ENCODE data around the gene PPIF.

GRCh38 chr10:79375321-79376077, 28.2 kb downstream of the PPIF start:
- TF ChIP-seq KLF16 (tag by site-specific recombination; IDR thresholded peaks at IDR 0.05) = no peak
- no peak for TF ChIP-seq ZNF174 (tag by site-specific recombination; IDR thresholded peaks at IDR 0.05)
- no peak for TF ChIP-seq ZBTB8A (tag by site-specific recombination; IDR thresholded peaks at IDR 0.05)
- TF ChIP-seq CTCF (tag by site-specific recombination; IDR thresholded peaks at IDR 0.05) = no peak
- TF ChIP-seq ZNF621 (tag by site-specific recombination; IDR thresholded peaks at IDR 0.05) = no peak
